Cardiac muscle cell (in vitro differentiated cells and primary cell): ENCODE data around the gene TMEM171. TPM values are rescaled to one million over a fixed set of nuclear protein-coding genes. Genes with fewer than 3 reads are reported as not detected.

Source experiments
- DNase-seq, 2 donors: peaks; one replicate each; pipeline versions ENCODE4 v3.0.0 to v3.0.0-alpha.2; 2010 to 2017; ENCODE audit warnings: low read depth in 1 of 2, low spot score in 1 of 2
- H3K27ac ChIP-seq: fragments of 200-600 bp; sonication (generic); 2 replicates; pipeline ENCODE4 v1.5.1; 2016
- H3K27me3 ChIP-seq: fragments of 200-600 bp; sonication (generic); 2 replicates; pipeline ENCODE4 v1.6.0; 2016; ENCODE audit warnings: control low read depth
- H3K36me3 ChIP-seq: fragments of 200-600 bp; sonication (generic); 2 replicates; pipeline ENCODE4 v1.5.1; 2016; ENCODE audit warnings: control low read depth
- H3K4me1 ChIP-seq: fragments of 200-600 bp; sonication (generic); 2 replicates; pipeline ENCODE4 v1.8.1; 2017; ENCODE audit warnings: low read depth, mild to moderate bottlenecking, mixed run types
- H3K4me3 ChIP-seq: fragments of 200-600 bp; sonication (generic); 2 replicates; pipeline ENCODE4 v1.5.1; 2016; ENCODE audit warnings: mild to moderate bottlenecking
- H3K9me3 ChIP-seq: fragments of 200-600 bp; sonication (generic); 2 replicates; pipeline ENCODE4 v1.5.1; 2017; ENCODE audit warnings: low read depth, mild to moderate bottlenecking, control low read depth
- CTCF ChIP-seq: IDR thresholded peaks from 2 replicates; pipeline ENCODE4 v1.5.1; 2012; ENCODE audit warnings: low read depth, mild to moderate bottlenecking, low read length
- polyA plus RNA-seq: library from polyadenylated mRNA; unstranded; fragments of >200 nt; fragmentation: Nextera tagmentation; extraction: Ambion mirVana; gene quantifications from 2 replicates; pipeline ENCODE4 v1.2.1, GENCODE V29; 2016
- total RNA-seq: library from RNA; depleted of rRNA; stranded (reverse); fragments of >200 nt; gene quantifications from 2 replicates; pipeline ENCODE4 v1.2.3, GENCODE V29; 2016

Gene TMEM171
- total and polyA plus RNA-seq, 2 experiments from 2014 or later: not detected

- Histone ChIP-seq H3K27ac (no peak overlapping the region), H3K4me3 (no peak overlapping the region), H3K27me3 (peaks cover 11% of the 10 kb centered on the region), H3K9me3 (no peaks in the 10 kb centered on the region), H3K4me1 (no peaks in the 10 kb centered on the region), H3K36me3 (no peaks in the 10 kb centered on the region)
- no peak for DNase-seq
- no peak for TF ChIP-seq CTCF
Measured at GRCh38 chr5:73114044-73114688, 6.2 kb upstream of the TMEM171 start.

- H3K9me3 ChIP-seq: no peaks in the 10 kb centered on the region
- DNase-seq: peak in 1 of 2 donors; percentile 37
- TF ChIP-seq CTCF: no peak
- no peaks in the 10 kb centered on the region for H3K4me1 ChIP-seq
- no peak overlapping the region for H3K4me3 ChIP-seq
- H3K36me3 ChIP-seq: no peaks in the 10 kb centered on the region
- no peak overlapping the region for H3K27ac ChIP-seq
- peaks cover 24% of the 10 kb centered on the region for H3K27me3 ChIP-seq
Measured at GRCh38 chr5:73115399-73116051, 4.8 kb upstream of the TMEM171 start.

- Histone ChIP-seq H3K4me3 (no peak overlapping the region), H3K9me3 (no peaks in the 10 kb centered on the region), H3K4me1 (no peaks in the 10 kb centered on the region), H3K27ac (no peak overlapping the region), H3K36me3 (no peaks in the 10 kb centered on the region), H3K27me3 (peaks cover 34% of the 10 kb centered on the region)
- DNase-seq: no peak
- TF ChIP-seq CTCF: no peak
Measured at GRCh38 chr5:73116506-73116905, 3.9 kb upstream of the TMEM171 start.

- no peak overlapping the region for H3K4me3 ChIP-seq
- H3K27ac ChIP-seq: no peak overlapping the region
- no peak for TF ChIP-seq CTCF
- no peaks in the 10 kb centered on the region for H3K4me1 ChIP-seq
- no peaks in the 10 kb centered on the region for H3K9me3 ChIP-seq
- no peak for DNase-seq
- H3K36me3 ChIP-seq: no peaks in the 10 kb centered on the region
- peaks cover 41% of the 10 kb centered on the region for H3K27me3 ChIP-seq
Measured at GRCh38 chr5:73117088-73117740, 3.2 kb upstream of the TMEM171 start.

- no peak overlapping the region for H3K27ac ChIP-seq
- H3K4me3 ChIP-seq: no peak overlapping the region
- TF ChIP-seq CTCF: no peak
- peaks cover 51% of the 10 kb centered on the region for H3K27me3 ChIP-seq
- no peaks in the 10 kb centered on the region for H3K9me3 ChIP-seq
- no peaks in the 10 kb centered on the region for H3K4me1 ChIP-seq
- DNase-seq: no peak
- H3K36me3 ChIP-seq: no peaks in the 10 kb centered on the region
Measured at GRCh38 chr5:73118391-73118973, 1.9 kb upstream of the TMEM171 start.
